A549 (cell line): ENCODE measurements around the gene TUSC2.

Source experiments
- ESRRA ChIP-seq: fragments of 150-350 bp; IDR thresholded peaks from 2 replicates; pipeline ENCODE4 v1.6.1; 2014; ENCODE audit warnings: mild to moderate bottlenecking, low read length, borderline replicate concordance
- JUNB ChIP-seq: fragments of >200 bp; sonication (Bioruptor Twin); formaldehyde crosslinking; IDR thresholded peaks from 2 replicates; pipeline ENCODE4 v1.6.1; 2016
- MAFK ChIP-seq: fragments of 450-650 bp; IDR thresholded peaks from 2 replicates; pipeline ENCODE4 v1.6.1; 2014; ENCODE audit not compliant: partially characterized antibody
- MYC ChIP-seq: IDR thresholded peaks from 2 replicates; pipeline ENCODE4 v1.6.1; 2012; ENCODE audit warnings: mild to moderate bottlenecking, inconsistent platforms, low read length, improper control_type of control experiment, borderline replicate concordance
- NFE2L2 ChIP-seq: fragments of 150-350 bp; conservative IDR thresholded peaks from 2 replicates; pipeline ENCODE4 v1.6.1; 2014; ENCODE audit warnings: low read length
- POLR2A ChIP-seq: IDR thresholded peaks from 2 replicates; pipeline ENCODE4 v1.6.1; 2012; ENCODE audit warnings: mild to moderate bottlenecking, low read length
- RAD21 ChIP-seq, 2 experiments: fragments of >200 bp in 1 of 2; sonication (Bioruptor Twin) in 1 of 2; formaldehyde crosslinking in 1 of 2; IDR thresholded peaks in 1 of 2; conservative IDR thresholded peaks in 1 of 2; 2 replicates in 1 of 2; 3 replicates in 1 of 2; pipeline ENCODE4 v1.6.1; 2012 to 2018; ENCODE audit warnings: inconsistent platforms in 1 of 2
- TF ChIP-seq, protein P1 (sequence below): IDR thresholded peaks from 2 replicates; pipeline ENCODE4 v1.6.1; 2012
- TF ChIP-seq, protein P2 (sequence below): fragments of >200 bp; sonication (Bioruptor Twin); formaldehyde crosslinking; IDR thresholded peaks from 3 replicates; pipeline ENCODE4 v1.5.1; 2016
- TF ChIP-seq, protein P3 (sequence below): fragments of >200 bp; sonication (Bioruptor Twin); formaldehyde crosslinking; IDR thresholded peaks from 3 replicates; pipeline ENCODE4 v1.6.1; 2016
- TF ChIP-seq, protein P4 (sequence below): fragments of 200-600 bp; sonication (generic); IDR thresholded peaks from 2 replicates; pipeline ENCODE4 v1.6.1; 2016; ENCODE audit warnings: antibody characterized with exemption, mild to moderate bottlenecking, moderate library complexity

DNA sequence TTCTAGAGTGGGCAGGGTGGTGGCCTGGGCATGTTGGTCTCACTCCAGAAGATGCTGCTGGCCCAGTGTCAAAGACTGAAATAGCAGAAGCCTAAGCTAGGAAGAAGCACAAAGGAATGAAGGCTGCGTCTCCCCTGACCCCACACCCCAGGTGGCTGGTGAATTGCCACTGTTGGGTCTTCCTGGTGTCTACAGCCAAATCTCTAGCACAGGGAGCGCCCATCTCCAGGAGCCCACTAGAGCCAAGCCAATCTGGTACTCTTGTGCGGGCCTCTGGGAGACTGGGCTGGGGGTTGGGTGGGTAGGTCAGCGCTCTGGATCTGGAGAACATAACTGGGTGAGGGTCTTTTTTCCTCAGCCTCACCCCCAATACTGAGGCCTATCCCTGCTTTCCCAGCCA, 894 bp downstream of the TUSC2 start:
- TF ChIP-seq MYC (no peak), RAD21 (conservative IDR thresholded peaks at IDR 0.05 in 1 of 2, IDR thresholded peaks at IDR 0.05 in 1 of 2) (no peak), POLR2A (no peak), JUNB (no peak), ESRRA (no peak), MAFK (no peak), NFE2L2 (no peak)
- TF ChIP-seq, protein P1, sequence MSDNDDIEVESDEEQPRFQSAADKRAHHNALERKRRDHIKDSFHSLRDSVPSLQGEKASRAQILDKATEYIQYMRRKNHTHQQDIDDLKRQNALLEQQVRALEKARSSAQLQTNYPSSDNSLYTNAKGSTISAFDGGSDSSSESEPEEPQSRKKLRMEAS, result no peak
- TF ChIP-seq, protein P2, sequence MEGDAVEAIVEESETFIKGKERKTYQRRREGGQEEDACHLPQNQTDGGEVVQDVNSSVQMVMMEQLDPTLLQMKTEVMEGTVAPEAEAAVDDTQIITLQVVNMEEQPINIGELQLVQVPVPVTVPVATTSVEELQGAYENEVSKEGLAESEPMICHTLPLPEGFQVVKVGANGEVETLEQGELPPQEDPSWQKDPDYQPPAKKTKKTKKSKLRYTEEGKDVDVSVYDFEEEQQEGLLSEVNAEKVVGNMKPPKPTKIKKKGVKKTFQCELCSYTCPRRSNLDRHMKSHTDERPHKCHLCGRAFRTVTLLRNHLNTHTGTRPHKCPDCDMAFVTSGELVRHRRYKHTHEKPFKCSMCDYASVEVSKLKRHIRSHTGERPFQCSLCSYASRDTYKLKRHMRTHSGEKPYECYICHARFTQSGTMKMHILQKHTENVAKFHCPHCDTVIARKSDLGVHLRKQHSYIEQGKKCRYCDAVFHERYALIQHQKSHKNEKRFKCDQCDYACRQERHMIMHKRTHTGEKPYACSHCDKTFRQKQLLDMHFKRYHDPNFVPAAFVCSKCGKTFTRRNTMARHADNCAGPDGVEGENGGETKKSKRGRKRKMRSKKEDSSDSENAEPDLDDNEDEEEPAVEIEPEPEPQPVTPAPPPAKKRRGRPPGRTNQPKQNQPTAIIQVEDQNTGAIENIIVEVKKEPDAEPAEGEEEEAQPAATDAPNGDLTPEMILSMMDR, result no peak
- TF ChIP-seq, protein P3, sequence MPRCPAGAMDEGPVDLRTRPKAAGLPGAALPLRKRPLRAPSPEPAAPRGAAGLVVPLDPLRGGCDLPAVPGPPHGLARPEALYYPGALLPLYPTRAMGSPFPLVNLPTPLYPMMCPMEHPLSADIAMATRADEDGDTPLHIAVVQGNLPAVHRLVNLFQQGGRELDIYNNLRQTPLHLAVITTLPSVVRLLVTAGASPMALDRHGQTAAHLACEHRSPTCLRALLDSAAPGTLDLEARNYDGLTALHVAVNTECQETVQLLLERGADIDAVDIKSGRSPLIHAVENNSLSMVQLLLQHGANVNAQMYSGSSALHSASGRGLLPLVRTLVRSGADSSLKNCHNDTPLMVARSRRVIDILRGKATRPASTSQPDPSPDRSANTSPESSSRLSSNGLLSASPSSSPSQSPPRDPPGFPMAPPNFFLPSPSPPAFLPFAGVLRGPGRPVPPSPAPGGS, result no peak
- TF ChIP-seq, protein P4, sequence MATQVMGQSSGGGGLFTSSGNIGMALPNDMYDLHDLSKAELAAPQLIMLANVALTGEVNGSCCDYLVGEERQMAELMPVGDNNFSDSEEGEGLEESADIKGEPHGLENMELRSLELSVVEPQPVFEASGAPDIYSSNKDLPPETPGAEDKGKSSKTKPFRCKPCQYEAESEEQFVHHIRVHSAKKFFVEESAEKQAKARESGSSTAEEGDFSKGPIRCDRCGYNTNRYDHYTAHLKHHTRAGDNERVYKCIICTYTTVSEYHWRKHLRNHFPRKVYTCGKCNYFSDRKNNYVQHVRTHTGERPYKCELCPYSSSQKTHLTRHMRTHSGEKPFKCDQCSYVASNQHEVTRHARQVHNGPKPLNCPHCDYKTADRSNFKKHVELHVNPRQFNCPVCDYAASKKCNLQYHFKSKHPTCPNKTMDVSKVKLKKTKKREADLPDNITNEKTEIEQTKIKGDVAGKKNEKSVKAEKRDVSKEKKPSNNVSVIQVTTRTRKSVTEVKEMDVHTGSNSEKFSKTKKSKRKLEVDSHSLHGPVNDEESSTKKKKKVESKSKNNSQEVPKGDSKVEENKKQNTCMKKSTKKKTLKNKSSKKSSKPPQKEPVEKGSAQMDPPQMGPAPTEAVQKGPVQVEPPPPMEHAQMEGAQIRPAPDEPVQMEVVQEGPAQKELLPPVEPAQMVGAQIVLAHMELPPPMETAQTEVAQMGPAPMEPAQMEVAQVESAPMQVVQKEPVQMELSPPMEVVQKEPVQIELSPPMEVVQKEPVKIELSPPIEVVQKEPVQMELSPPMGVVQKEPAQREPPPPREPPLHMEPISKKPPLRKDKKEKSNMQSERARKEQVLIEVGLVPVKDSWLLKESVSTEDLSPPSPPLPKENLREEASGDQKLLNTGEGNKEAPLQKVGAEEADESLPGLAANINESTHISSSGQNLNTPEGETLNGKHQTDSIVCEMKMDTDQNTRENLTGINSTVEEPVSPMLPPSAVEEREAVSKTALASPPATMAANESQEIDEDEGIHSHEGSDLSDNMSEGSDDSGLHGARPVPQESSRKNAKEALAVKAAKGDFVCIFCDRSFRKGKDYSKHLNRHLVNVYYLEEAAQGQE, result no peak
